HG03103 (cell line): ENCODE measurements around the gene CFAP251.
"Not testable (repeated sequence)": the region's sequence is repeated elsewhere in the genome, so short reads cannot be mapped to it uniquely, and the experiment has no call there.

ENCODE experiments used
- ATAC-seq: cut with Tn5 transposase; IDR thresholded peaks from one replicate; pipeline ENCODE4 v1.9.1; 2021; ENCODE audit warnings: low read depth; ENCODE audit not compliant: unreplicated experiment

The CFAP251 gene

GRCh38 chr12:121917950-121918678 is at the start of gene CFAP251:
Gene CFAP251, plus strand, starts transcription at chr12:121918592. Its CDS starts 2,714 bp downstream, at chr12:121921306.
- ATAC-seq, result peak; percentile 94

- ATAC-seq, result not testable (repeated sequence)
Observed at GRCh38 chr12:121869229-121869628, 49.2 kb upstream of the CFAP251 start.

- no peak for ATAC-seq
Observed at GRCh38 chr12:121871467-121871866, 46.9 kb upstream of the CFAP251 start.

- ATAC-seq, result no peak
Observed at GRCh38 chr12:121872546-121873215, 45.7 kb upstream of the CFAP251 start.

- ATAC-seq, result no peak
Observed at GRCh38 chr12:121873216-121873569, 45.2 kb upstream of the CFAP251 start.

GRCh38 chr12:121874071-121874470 is 44.3 kb upstream of the CFAP251 start:
- no peak for ATAC-seq

GRCh38 chr12:121875582-121875981 is 42.8 kb upstream of the CFAP251 start:
- ATAC-seq, result no peak

GRCh38 chr12:121876080-121876447 is 42.3 kb upstream of the CFAP251 start:
- not testable (repeated sequence) for ATAC-seq

GRCh38 chr12:121883315-121883660 is 35.1 kb upstream of the CFAP251 start:
- ATAC-seq, result no peak

- not testable (repeated sequence) for ATAC-seq
Observed at GRCh38 chr12:121885129-121885528, 33.3 kb upstream of the CFAP251 start.

GRCh38 chr12:121888083-121888477 is 30.3 kb upstream of the CFAP251 start:
- ATAC-seq, result no peak

- peak; percentile 92 for ATAC-seq
Observed at GRCh38 chr12:121888478-121889273, 29.7 kb upstream of the CFAP251 start, which contains the start of gene PSMD9. Gene PSMD9, plus strand, starts transcription at chr12:121888790. Its CDS starts 67 bp downstream, at chr12:121888857.

GRCh38 chr12:121889274-121889624 is 29.1 kb upstream of the CFAP251 start:
- no peak for ATAC-seq

- ATAC-seq, result not testable (repeated sequence)
Observed at GRCh38 chr12:121889661-121890060, 28.7 kb upstream of the CFAP251 start.

GRCh38 chr12:121892673-121893561 is 25.5 kb upstream of the CFAP251 start:
- no peak for ATAC-seq

- ATAC-seq, result no peak
Observed at GRCh38 chr12:121893961-121894460, 24.4 kb upstream of the CFAP251 start.

GRCh38 chr12:121894633-121895032 is 23.8 kb upstream of the CFAP251 start:
- no peak for ATAC-seq

GRCh38 chr12:121898287-121898686 is 20.1 kb upstream of the CFAP251 start:
- no peak for ATAC-seq

GRCh38 chr12:121899590-121899989 is 18.8 kb upstream of the CFAP251 start:
- no peak for ATAC-seq

- ATAC-seq, result no peak
Observed at GRCh38 chr12:121903202-121903601, 15.2 kb upstream of the CFAP251 start.
